Measurements from ENCODE around the gene HYOU1.

GRCh38 chr11:118998822-118999221, 58.2 kb downstream of the HYOU1 start:
- TF ChIP-seq, protein P1, sequence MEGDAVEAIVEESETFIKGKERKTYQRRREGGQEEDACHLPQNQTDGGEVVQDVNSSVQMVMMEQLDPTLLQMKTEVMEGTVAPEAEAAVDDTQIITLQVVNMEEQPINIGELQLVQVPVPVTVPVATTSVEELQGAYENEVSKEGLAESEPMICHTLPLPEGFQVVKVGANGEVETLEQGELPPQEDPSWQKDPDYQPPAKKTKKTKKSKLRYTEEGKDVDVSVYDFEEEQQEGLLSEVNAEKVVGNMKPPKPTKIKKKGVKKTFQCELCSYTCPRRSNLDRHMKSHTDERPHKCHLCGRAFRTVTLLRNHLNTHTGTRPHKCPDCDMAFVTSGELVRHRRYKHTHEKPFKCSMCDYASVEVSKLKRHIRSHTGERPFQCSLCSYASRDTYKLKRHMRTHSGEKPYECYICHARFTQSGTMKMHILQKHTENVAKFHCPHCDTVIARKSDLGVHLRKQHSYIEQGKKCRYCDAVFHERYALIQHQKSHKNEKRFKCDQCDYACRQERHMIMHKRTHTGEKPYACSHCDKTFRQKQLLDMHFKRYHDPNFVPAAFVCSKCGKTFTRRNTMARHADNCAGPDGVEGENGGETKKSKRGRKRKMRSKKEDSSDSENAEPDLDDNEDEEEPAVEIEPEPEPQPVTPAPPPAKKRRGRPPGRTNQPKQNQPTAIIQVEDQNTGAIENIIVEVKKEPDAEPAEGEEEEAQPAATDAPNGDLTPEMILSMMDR (IDR thresholded peaks at IDR 0.05) = no peak
- TF ChIP-seq POLR2A (IDR thresholded peaks at IDR 0.05; ENCODE audit: low read depth) (no peak), POLR2AphosphoS5 (IDR thresholded peaks at IDR 0.05) (peak in 1 of 2 donors; percentile 51)

Measured in esophagus muscularis mucosa (tissue), 3 donors.